ENCODE data around the gene NUP54.

The NUP54 gene, protein sequence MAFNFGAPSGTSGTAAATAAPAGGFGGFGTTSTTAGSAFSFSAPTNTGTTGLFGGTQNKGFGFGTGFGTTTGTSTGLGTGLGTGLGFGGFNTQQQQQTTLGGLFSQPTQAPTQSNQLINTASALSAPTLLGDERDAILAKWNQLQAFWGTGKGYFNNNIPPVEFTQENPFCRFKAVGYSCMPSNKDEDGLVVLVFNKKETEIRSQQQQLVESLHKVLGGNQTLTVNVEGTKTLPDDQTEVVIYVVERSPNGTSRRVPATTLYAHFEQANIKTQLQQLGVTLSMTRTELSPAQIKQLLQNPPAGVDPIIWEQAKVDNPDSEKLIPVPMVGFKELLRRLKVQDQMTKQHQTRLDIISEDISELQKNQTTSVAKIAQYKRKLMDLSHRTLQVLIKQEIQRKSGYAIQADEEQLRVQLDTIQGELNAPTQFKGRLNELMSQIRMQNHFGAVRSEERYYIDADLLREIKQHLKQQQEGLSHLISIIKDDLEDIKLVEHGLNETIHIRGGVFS

DNA sequence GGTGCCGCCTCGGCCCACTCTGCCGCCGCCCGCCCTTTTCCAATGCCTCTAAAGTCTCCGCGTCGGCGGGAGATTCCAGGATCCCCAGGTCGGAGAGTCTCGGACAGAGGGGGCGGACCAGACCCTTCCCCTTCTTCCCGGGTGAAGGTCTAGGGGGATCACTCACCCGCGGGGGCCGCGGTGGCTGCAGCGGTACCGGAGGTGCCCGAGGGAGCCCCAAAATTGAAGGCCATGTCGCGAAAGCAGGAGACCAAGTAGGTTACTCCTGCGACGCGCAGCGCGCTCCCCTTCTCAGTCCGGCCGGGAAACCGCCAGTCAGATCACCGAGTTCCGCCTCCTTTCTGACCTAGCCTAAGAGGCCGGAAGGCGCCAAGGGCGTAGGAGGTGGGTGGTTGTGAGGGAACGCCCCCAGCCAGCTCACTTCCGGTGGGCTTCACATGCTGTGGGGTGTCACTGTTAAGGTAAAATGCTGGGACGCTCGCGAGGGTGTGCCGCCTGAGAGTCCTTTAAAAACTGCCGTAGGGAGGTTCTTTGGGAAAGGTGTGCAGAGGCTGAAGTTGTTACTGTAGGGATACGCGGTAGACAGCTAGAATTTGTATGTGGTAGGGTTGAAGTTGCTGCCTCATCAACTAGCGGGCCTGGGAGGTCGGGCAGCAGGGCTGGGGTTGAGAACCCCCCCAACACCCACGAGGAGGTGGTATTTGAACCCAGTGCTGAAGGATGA is at the start of gene NUP54:
Gene NUP54 (minus strand): TSS at position 256 of the 724 bp plus-strand sequence. CDS start 23 bp downstream, at position 233.
- Histone ChIP-seq H3K36me3 (ENCODE audit: control insufficient read depth in 1 of 2, insufficient read depth in 2 of 2, low read length in 2 of 2) (peaks cover 0 to 6% of the 10 kb centered on the region in 2 donors), H3K9me3 (ENCODE audit: control insufficient read depth in 1 of 2, low read length in 2 of 2) (no peaks in the 10 kb centered on the region), H3K27me3 (ENCODE audit: control insufficient read depth in 1 of 2, insufficient read depth in 2 of 2, low read length in 2 of 2) (no peaks in the 10 kb centered on the region), H3K27ac (ENCODE audit: low read depth, low read length) (peak within 1 kb of the TSS; percentile 63), H3K9ac (ENCODE audit: low read depth in 1 of 2, low read length in 2 of 2) (peak within 1 kb of the TSS; percentile 80 to 87), H3K4me3 (ENCODE audit: low read depth in 1 of 2, low read length in 2 of 2) (peak within 1 kb of the TSS; percentile 81 to 99), H3K4me1 (ENCODE audit: control insufficient read depth in 1 of 2, insufficient read depth in 2 of 2, low read length in 2 of 2) (peaks cover 10 to 18% of the 10 kb centered on the region in 2 donors)

DNA sequence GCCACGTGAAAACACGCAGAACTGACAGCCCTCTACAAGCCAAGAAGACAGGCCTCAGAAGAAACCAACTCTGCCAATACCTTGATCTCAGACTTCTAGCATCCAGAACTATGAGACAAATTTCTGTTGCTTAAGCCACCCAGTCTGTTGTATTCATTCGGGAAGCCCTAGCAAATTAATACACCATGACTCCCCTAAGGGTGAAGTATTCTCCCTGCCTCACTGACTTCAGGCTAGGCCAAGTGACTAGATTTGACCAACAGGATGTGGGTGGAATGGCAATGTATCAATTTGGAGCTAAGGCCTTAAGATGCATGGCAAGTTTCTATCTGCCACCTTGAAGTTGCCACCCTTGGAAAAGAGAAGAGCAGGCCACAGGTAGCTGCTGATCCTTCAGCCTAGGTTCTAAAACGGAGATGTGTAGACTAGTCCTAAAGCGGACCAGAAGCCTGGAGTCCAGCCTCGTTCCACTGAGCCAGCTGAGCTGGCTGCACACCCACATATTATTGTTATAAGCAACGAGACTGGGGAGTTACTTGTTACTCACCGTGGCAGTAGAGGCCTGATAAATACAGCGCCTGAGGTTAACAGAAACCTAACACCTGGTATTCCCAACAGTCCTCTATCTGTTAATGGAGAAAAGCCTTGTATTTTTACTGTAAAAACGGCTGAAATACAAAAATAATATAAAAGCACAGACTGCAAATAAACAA is 49.0 kb upstream of the NUP54 start:
- no peaks in the 10 kb centered on the region for H3K9me3 ChIP-seq (ENCODE audit: control insufficient read depth in 1 of 2, low read length in 2 of 2)
- peak overlapping the region in 1 of 2 donors; percentile 5 for H3K4me3 ChIP-seq (ENCODE audit: low read depth in 1 of 2, low read length in 2 of 2)
- no peak overlapping the region for H3K27ac ChIP-seq (ENCODE audit: low read depth, low read length)
- peaks cover 57 to 67% of the 10 kb centered on the region in 2 donors for H3K4me1 ChIP-seq (ENCODE audit: control insufficient read depth in 1 of 2, insufficient read depth in 2 of 2, low read length in 2 of 2)
- no peaks in the 10 kb centered on the region for H3K27me3 ChIP-seq (ENCODE audit: control insufficient read depth in 1 of 2, insufficient read depth in 2 of 2, low read length in 2 of 2)
- peaks cover 7 to 22% of the 10 kb centered on the region in 2 donors for H3K36me3 ChIP-seq (ENCODE audit: control insufficient read depth in 1 of 2, insufficient read depth in 2 of 2, low read length in 2 of 2)
- H3K9ac ChIP-seq (ENCODE audit: low read depth in 1 of 2, low read length in 2 of 2), result peak overlapping the region in 1 of 2 donors; percentile 37

DNA sequence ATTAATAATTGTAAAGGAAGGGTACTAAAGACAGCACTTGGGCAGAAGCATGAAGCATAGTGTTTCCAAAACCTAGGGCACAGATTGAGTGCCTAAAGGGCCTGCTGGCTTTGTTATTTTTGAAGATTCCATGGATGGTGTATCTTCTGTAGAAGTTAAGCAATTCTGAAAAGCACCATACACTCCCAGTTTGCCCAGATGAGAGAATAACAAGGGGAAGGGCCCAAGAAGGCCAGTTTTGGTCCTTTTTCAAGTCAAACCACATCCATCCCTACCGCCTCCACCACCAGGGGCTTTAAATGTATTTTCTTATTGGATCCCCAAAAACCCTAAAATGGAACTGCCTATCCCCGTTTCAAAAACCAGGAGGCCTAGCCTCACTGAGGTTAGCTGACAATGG is 48.2 kb upstream of the NUP54 start:
- Histone ChIP-seq H3K4me3 (ENCODE audit: low read depth in 1 of 2, low read length in 2 of 2) (no peak overlapping the region), H3K4me1 (ENCODE audit: control insufficient read depth in 1 of 2, insufficient read depth in 2 of 2, low read length in 2 of 2) (peaks cover 48 to 62% of the 10 kb centered on the region in 2 donors), H3K9ac (ENCODE audit: low read depth in 1 of 2, low read length in 2 of 2) (no peak overlapping the region), H3K27me3 (ENCODE audit: control insufficient read depth in 1 of 2, insufficient read depth in 2 of 2, low read length in 2 of 2) (no peaks in the 10 kb centered on the region), H3K27ac (ENCODE audit: low read depth, low read length) (no peak overlapping the region), H3K36me3 (ENCODE audit: control insufficient read depth in 1 of 2, insufficient read depth in 2 of 2, low read length in 2 of 2) (peaks cover 8 to 22% of the 10 kb centered on the region in 2 donors), H3K9me3 (ENCODE audit: control insufficient read depth in 1 of 2, low read length in 2 of 2) (no peaks in the 10 kb centered on the region)

DNA sequence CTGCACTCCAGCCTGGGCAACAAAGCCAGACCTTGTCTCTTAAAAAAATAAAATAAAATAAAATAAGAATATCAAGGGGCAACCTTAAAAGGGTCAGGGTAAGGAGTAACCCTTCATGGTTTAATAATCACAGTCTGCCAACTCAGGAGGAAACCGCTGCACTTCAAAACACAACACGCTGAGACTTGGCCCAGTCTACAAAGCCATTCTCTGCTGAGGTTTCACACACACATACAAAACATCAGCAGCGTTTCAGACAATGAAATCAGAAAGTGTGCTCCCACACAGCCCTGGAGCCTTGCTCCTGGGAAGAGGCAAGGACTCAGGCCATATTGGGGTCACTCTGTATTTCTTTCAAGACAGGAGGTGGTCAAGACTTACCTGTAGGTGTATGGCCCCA is 47.1 kb upstream of the NUP54 start:
- Histone ChIP-seq H3K27ac (ENCODE audit: low read depth, low read length) (no peak overlapping the region), H3K9ac (ENCODE audit: low read depth in 1 of 2, low read length in 2 of 2) (no peak overlapping the region), H3K9me3 (ENCODE audit: control insufficient read depth in 1 of 2, low read length in 2 of 2) (no peaks in the 10 kb centered on the region), H3K36me3 (ENCODE audit: control insufficient read depth in 1 of 2, insufficient read depth in 2 of 2, low read length in 2 of 2) (peaks cover 8 to 22% of the 10 kb centered on the region in 2 donors), H3K4me1 (ENCODE audit: control insufficient read depth in 1 of 2, insufficient read depth in 2 of 2, low read length in 2 of 2) (peaks cover 38 to 51% of the 10 kb centered on the region in 2 donors), H3K4me3 (ENCODE audit: low read depth in 1 of 2, low read length in 2 of 2) (no peak overlapping the region), H3K27me3 (ENCODE audit: control insufficient read depth in 1 of 2, insufficient read depth in 2 of 2, low read length in 2 of 2) (no peaks in the 10 kb centered on the region)

DNA sequence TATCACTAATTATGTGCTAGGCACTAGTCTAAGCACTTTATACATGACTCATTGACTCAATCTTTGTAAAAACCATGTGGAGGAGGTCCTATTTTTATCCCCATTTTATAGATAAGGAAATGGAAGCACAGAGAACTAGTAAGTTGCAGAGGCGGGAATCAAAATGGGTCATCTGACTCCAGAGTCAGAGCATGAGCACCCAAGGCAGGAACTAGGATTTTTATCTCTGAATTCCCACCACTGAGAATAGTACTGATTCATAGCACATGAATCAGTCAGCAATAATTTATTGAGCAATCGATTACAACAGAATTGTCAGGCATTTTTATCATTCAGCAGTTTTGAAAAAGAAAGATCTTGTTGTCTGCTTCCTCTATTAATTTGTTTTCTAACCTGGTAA is 46.1 kb upstream of the NUP54 start:
- Histone ChIP-seq H3K27me3 (ENCODE audit: control insufficient read depth in 1 of 2, insufficient read depth in 2 of 2, low read length in 2 of 2) (no peaks in the 10 kb centered on the region), H3K27ac (ENCODE audit: low read depth, low read length) (no peak overlapping the region), H3K36me3 (ENCODE audit: control insufficient read depth in 1 of 2, insufficient read depth in 2 of 2, low read length in 2 of 2) (peaks cover 8 to 27% of the 10 kb centered on the region in 2 donors), H3K4me1 (ENCODE audit: control insufficient read depth in 1 of 2, insufficient read depth in 2 of 2, low read length in 2 of 2) (peaks cover 28 to 41% of the 10 kb centered on the region in 2 donors), H3K4me3 (ENCODE audit: low read depth in 1 of 2, low read length in 2 of 2) (no peak overlapping the region), H3K9ac (ENCODE audit: low read depth in 1 of 2, low read length in 2 of 2) (no peak overlapping the region), H3K9me3 (ENCODE audit: control insufficient read depth in 1 of 2, low read length in 2 of 2) (no peaks in the 10 kb centered on the region)

DNA sequence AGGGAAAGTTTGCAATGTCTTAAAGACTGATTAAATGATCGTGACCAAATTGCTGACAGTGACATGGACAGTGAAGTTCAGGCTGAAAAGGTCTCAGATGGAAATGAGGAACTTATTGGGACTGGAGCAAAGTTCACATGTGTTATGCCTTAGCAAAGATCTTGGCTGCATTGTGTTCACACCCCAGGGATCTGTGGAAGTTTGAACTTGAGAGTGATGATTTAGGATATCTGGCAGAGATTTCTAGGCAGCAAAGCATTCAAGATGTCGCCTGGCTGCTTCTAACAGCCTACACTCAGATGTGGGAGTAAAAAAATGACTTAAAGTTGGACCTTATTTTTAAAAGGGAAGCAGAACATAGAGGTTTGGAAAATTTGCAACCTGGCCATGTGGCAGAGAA is 44.0 kb upstream of the NUP54 start:
- no peak overlapping the region for H3K4me3 ChIP-seq (ENCODE audit: low read depth in 1 of 2, low read length in 2 of 2)
- peaks cover 8 to 20% of the 10 kb centered on the region in 2 donors for H3K4me1 ChIP-seq (ENCODE audit: control insufficient read depth in 1 of 2, insufficient read depth in 2 of 2, low read length in 2 of 2)
- no peaks in the 10 kb centered on the region for H3K27me3 ChIP-seq (ENCODE audit: control insufficient read depth in 1 of 2, insufficient read depth in 2 of 2, low read length in 2 of 2)
- H3K9ac ChIP-seq (ENCODE audit: low read depth in 1 of 2, low read length in 2 of 2), result no peak overlapping the region
- H3K9me3 ChIP-seq (ENCODE audit: control insufficient read depth in 1 of 2, low read length in 2 of 2), result no peaks in the 10 kb centered on the region
- peaks cover 8 to 27% of the 10 kb centered on the region in 2 donors for H3K36me3 ChIP-seq (ENCODE audit: control insufficient read depth in 1 of 2, insufficient read depth in 2 of 2, low read length in 2 of 2)
- H3K27ac ChIP-seq (ENCODE audit: low read depth, low read length), result no peak overlapping the region

DNA sequence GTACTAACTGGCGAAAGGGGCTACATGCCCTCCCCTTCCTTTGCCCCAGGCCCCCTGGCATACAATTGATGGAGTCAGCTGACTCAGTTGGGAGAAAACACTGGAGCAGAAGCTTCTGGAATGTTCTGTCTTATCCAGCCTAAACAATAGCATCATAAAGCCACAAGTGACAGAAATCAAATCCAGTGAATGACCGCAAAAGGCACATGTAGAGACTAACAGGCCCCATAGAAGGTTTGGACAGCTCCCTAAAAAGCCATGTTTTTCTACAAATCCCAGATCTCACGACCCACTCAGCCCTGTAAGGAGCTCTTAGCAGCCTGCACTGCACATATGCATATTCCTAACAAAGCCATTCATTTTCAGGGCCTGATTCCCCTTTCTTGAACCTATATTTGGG is 40.4 kb upstream of the NUP54 start:
- Histone ChIP-seq H3K4me3 (ENCODE audit: low read depth in 1 of 2, low read length in 2 of 2) (no peak overlapping the region), H3K4me1 (ENCODE audit: control insufficient read depth in 1 of 2, insufficient read depth in 2 of 2, low read length in 2 of 2) (no peaks in the 10 kb centered on the region), H3K27me3 (ENCODE audit: control insufficient read depth in 1 of 2, insufficient read depth in 2 of 2, low read length in 2 of 2) (no peaks in the 10 kb centered on the region), H3K9ac (ENCODE audit: low read depth in 1 of 2, low read length in 2 of 2) (no peak overlapping the region), H3K9me3 (ENCODE audit: control insufficient read depth in 1 of 2, low read length in 2 of 2) (no peaks in the 10 kb centered on the region), H3K27ac (ENCODE audit: low read depth, low read length) (no peak overlapping the region), H3K36me3 (ENCODE audit: control insufficient read depth in 1 of 2, insufficient read depth in 2 of 2, low read length in 2 of 2) (peaks cover 3 to 29% of the 10 kb centered on the region in 2 donors)

DNA sequence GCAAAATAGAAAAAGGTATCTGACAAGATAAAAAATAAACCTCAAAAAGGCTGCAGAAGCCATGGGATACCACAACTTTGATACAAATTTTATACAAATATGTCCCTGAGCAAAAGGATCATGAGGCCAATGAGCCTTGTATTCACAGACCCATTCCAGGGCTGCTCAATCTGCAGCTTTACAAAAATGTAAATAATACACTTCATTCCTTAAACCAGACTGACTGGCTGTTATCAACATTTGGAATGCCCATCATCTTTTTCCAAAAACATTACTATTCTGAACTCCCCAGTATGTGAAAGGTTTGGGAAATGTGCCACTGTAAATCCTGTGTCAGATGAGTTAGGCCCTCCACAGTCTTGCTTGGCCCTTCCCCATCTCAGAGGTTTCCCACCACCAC is 40.0 kb upstream of the NUP54 start:
- no peak overlapping the region for H3K4me3 ChIP-seq (ENCODE audit: low read depth in 1 of 2, low read length in 2 of 2)
- no peaks in the 10 kb centered on the region for H3K9me3 ChIP-seq (ENCODE audit: control insufficient read depth in 1 of 2, low read length in 2 of 2)
- peaks cover 3 to 25% of the 10 kb centered on the region in 2 donors for H3K36me3 ChIP-seq (ENCODE audit: control insufficient read depth in 1 of 2, insufficient read depth in 2 of 2, low read length in 2 of 2)
- no peaks in the 10 kb centered on the region for H3K27me3 ChIP-seq (ENCODE audit: control insufficient read depth in 1 of 2, insufficient read depth in 2 of 2, low read length in 2 of 2)
- H3K27ac ChIP-seq (ENCODE audit: low read depth, low read length), result no peak overlapping the region
- no peaks in the 10 kb centered on the region for H3K4me1 ChIP-seq (ENCODE audit: control insufficient read depth in 1 of 2, insufficient read depth in 2 of 2, low read length in 2 of 2)
- H3K9ac ChIP-seq (ENCODE audit: low read depth in 1 of 2, low read length in 2 of 2), result no peak overlapping the region

DNA sequence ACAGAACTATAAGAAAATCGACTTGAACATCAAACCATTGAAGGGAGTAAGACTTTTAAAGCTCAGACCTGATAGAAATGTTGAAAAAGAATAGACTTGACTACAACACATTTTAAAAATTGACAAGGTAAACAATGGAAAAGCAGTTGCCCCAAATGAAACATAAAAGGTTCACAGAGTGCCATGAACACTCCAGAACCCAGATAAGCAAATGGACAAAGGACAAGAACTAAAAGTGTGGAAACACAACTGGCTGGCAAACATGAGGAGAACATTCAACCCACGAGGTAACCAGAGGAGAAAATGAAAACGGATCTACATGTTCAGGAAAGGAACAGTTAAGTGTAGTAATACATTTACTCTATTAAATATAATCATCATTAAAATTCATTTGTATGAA is 39.0 kb upstream of the NUP54 start:
- Histone ChIP-seq H3K27me3 (ENCODE audit: control insufficient read depth in 1 of 2, insufficient read depth in 2 of 2, low read length in 2 of 2) (no peaks in the 10 kb centered on the region), H3K36me3 (ENCODE audit: control insufficient read depth in 1 of 2, insufficient read depth in 2 of 2, low read length in 2 of 2) (peaks cover under 1 to 21% of the 10 kb centered on the region in 2 donors), H3K27ac (ENCODE audit: low read depth, low read length) (no peak overlapping the region), H3K4me3 (ENCODE audit: low read depth in 1 of 2, low read length in 2 of 2) (no peak overlapping the region), H3K4me1 (ENCODE audit: control insufficient read depth in 1 of 2, insufficient read depth in 2 of 2, low read length in 2 of 2) (no peaks in the 10 kb centered on the region), H3K9ac (ENCODE audit: low read depth in 1 of 2, low read length in 2 of 2) (no peak overlapping the region), H3K9me3 (ENCODE audit: control insufficient read depth in 1 of 2, low read length in 2 of 2) (no peaks in the 10 kb centered on the region)

Data from duodenal mucosa (tissue), 2 donors.